AML-193 (cell line): ENCODE measurements around the gene CLCN7.
"Not testable (repeated sequence)": the region's sequence is repeated elsewhere in the genome, so short reads cannot be mapped to it uniquely, and the experiment has no call there.

Experiments
- DNase-seq, 2 experiments: peaks; one replicate each; lab custom pipeline; 2025; lab: John Stamatoyannopoulos, UW

CLCN7 gene

DNA sequence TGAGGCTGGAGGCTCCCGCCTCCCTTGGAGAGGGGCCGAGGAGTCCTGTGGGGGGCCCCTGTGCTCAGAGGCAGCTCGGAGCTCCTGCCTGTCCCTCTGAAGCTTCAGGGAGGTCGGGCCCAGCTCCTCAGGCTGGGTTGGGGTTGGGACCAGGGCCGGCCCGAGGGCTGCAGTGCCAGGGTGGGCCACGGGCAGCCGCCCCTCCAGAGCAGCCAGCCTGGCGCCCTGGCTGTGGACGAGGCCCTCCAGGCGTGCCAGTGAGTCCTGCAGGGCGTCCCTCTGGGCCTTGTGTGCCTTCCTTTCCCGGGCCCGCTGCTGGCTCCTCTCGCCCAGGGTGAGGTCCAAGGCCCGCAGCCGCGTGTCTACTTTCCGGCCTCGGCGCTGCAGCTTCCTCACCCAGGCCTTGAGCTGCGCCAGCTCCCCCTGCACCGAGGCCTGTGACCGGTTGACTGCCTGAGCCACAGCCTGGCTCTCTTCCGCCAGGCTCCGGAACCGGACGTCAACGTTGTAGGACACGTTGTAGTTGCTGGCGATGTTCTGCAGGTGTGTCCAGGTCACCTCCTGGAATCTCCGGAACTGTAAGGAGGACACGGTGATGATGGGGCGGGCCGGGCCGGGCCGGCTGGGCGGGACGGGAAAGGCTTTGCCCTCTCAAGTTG is 12.7 kb upstream of the CLCN7 start:
- no peak for DNase-seq

- no peak for DNase-seq
Observed at GRCh38 chr16:1486551-1487390, 11.9 kb upstream of the CLCN7 start.

DNA sequence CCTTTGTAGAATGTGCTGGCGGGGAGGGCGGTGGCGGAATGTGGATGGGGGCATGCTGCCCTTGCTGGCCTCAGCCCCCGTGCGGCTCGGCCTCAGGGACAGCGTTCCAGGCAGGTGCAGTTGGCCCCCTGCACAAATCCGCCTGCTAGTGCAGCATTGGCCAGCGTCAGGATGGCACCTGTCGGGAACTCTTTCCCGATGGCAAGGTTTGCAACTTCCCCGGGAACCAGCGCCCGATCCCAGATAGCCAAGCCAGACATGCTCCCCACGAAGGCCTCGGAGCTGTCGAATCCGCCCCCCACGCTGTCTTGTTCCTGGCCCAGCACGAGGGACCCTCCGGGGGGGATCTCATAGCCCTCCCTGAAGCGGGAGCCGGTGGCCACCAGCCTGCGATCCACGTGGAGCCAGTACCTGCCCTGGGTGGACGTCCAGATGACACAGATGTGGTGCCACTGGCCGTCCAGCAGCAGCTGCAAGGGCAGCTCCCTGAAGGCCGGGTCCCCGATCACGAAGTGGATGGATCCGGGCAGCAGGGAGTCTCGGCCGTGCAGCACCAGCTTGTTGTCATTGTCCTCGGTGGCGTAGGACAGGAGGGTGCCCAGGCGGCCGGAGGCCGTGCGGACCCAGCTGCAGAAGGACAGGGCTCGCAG is 11.1 kb upstream of the CLCN7 start:
- no peak for DNase-seq

GRCh38 chr16:1481906-1482835 is 7.3 kb upstream of the CLCN7 start:
- DNase-seq, result no peak

- not testable (repeated sequence) for DNase-seq
Observed at GRCh38 chr16:1478937-1479336, 4.1 kb upstream of the CLCN7 start.

GRCh38 chr16:1477033-1477432 is 2.2 kb upstream of the CLCN7 start:
- DNase-seq, result no peak

- no peak for DNase-seq
Observed at GRCh38 chr16:1475552-1476114, 805 bp upstream of the CLCN7 start.

GRCh38 chr16:1474082-1474795 is 589 bp downstream of the CLCN7 start:
- no peak for DNase-seq

- DNase-seq, result no peak
Observed at GRCh38 chr16:1472974-1473373, 1.9 kb downstream of the CLCN7 start.

DNA sequence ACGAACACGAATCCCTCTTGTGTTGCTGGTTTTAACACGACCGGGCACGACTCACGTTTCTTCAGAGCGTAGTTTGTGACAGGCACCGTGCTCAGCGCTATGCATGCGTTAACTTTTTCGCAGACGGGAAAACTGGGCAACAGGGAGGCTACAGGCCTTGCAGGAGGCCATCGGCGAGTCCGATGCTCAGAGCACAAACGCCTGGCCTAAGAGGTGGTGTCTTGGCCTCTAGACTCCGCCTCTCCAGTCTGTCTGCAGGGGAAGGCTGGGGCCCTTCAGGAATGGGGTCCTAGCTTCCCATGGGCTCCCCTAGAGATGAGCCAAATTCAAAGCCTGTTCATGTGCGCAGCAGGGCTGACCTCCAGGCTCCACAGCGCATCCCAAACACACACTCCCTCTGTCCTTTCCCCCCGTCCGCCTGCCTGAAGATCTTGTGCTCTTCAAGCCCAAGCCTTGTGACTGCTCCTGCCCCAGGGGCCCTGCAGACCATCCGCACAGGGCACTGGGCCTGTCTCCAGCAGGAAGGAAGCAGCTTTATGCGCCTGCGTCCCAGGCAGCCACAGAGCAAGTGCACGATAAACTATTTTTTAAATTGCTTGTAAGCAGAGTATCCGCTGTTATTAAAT is 3.1 kb downstream of the CLCN7 start:
- no peak for DNase-seq

DNA sequence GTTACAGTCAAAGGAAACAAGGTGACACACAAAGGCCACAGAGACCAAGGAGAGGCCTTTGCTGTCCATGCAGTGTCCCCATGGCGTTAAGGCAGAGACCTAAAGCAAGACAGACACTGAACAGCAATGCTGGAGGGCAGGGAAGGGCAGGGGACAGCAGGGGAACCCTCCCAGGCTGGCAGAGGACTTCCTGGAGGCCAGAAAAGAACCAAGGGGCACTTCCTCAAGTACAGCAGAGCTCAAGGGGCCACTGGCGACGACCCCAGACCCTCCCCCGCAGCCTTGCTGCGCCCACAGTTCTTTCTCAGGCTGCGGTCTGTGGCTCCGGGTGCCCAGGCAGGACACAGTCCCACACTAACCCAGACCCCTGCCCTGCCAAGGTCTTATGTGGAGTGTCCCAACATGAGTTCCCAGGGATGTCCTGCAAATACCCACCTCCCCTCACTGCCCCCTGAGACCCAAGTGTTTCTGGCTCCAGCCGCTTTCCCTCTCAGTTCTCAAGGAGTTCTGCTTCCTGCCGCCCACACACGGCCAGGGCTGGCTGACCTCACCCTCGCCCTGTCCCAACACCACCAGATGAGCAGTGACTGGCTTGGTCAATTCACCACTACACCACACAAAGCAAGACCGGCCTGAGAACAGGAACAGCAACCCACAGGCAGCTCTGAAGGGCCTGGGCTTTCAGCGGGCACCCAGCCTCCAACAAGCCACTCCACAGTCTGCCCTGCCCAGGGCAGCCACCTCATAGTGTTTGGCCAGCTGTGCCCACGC is 4.2 kb downstream of the CLCN7 start:
- DNase-seq, result peak; percentile 70 to 79

DNA sequence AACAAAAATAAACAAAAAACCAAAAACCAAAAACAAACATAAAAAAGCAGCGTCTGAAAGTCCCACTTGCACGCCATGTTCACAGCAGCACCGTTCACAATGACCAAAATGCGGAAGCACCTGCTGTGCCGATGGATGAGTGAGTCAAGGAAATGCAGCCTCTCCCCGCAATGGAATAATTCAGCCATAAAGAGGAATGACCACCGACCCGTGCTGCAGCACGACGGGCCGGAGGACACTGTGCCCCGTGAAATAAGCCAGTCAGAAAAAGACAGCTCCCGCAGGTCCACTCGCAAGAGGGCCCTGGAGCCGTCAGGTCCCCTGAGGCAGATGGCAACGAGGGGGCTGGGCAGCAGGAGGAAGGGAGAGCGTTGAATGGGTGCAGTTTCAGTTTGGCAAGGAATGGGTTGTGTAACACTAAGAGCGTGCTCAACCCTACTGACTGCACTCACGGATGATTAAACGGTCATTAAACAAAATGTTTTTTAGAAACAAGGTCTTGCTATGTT is 5.1 kb downstream of the CLCN7 start:
- DNase-seq, result peak; percentile 72 to 83

- DNase-seq, result not testable (repeated sequence)
Observed at GRCh38 chr16:1469141-1469540, 5.7 kb downstream of the CLCN7 start.

GRCh38 chr16:1468426-1468810 is 6.4 kb downstream of the CLCN7 start:
- no peak for DNase-seq

GRCh38 chr16:1466968-1467521 is 7.8 kb downstream of the CLCN7 start:
- DNase-seq, result no peak

GRCh38 chr16:1466054-1466453 is 8.8 kb downstream of the CLCN7 start:
- no peak for DNase-seq

- DNase-seq, result no peak
Observed at GRCh38 chr16:1465567-1465915, 9.3 kb downstream of the CLCN7 start.

- DNase-seq, result no peak
Observed at GRCh38 chr16:1464894-1465566, 9.8 kb downstream of the CLCN7 start.
